SU-DHL-6 (cell line): ENCODE measurements around the gene P3H2.

Experiments used
- H2AFZ ChIP-seq: fragments of 200-600 bp; sonication (generic); 2 replicates; pipeline ENCODE4 v1.6.1; 2014; ENCODE audit warnings: low read depth, mild to moderate bottlenecking, moderate library complexity, mixed read lengths, antibody characterized with exemption, low read length; ENCODE audit not compliant: severe bottlenecking
- H3F3A ChIP-seq: fragments of 200-600 bp; shearing (Covaris generic); 2 replicates; pipeline ENCODE4 v1.6.0; 2016; ENCODE audit warnings: antibody characterized with exemption, mild to moderate bottlenecking; ENCODE audit not compliant: insufficient read depth
- H3K27ac ChIP-seq: fragments of 200-600 bp; sonication (generic); 2 replicates; pipeline ENCODE4 v1.5.1; 2016; ENCODE audit warnings: low read depth, mild to moderate bottlenecking, low read length, moderate library complexity, mixed read lengths
- H3K27me3 ChIP-seq: fragments of 200-600 bp; sonication (generic), shearing (Covaris generic); 2 replicates; pipeline ENCODE4 v1.6.0; 2014; ENCODE audit warnings: mild to moderate bottlenecking, low read length
- H3K36me3 ChIP-seq: fragments of 200-600 bp; sonication (generic); 2 replicates; pipeline ENCODE4 v1.6.1; 2014; ENCODE audit warnings: mild to moderate bottlenecking, low read length, mixed read lengths
- H3K4me2 ChIP-seq: fragments of 300-600, 200-600 bp; shearing (Covaris generic), sonication (generic); 2 replicates; pipeline ENCODE4 v1.6.0; 2014; ENCODE audit warnings: low read length, low read depth, mild to moderate bottlenecking; ENCODE audit not compliant: poor library complexity, severe bottlenecking
- H3K4me3 ChIP-seq: fragments of 200-600 bp; sonication (generic); 2 replicates; pipeline ENCODE4 v1.5.1; 2014; ENCODE audit warnings: antibody characterized with exemption, low read length, mild to moderate bottlenecking, mixed read lengths; ENCODE audit not compliant: insufficient read depth, poor library complexity, severe bottlenecking
- H3K79me2 ChIP-seq: fragments of 200-600 bp; sonication (generic); 2 replicates; pipeline ENCODE4 v1.6.1; 2014; ENCODE audit warnings: mild to moderate bottlenecking, low read length, moderate library complexity; ENCODE audit not compliant: insufficient read depth
- H3K9ac ChIP-seq: fragments of 200-600 bp; sonication (generic); 2 replicates; pipeline ENCODE4 v1.7.0; 2014; ENCODE audit warnings: mild to moderate bottlenecking, low read length
- H3K9me2 ChIP-seq: fragments of 200-600 bp; sonication (generic); replicated peaks from 2 replicates; pipeline ENCODE4 v1.6.1; 2014; ENCODE audit warnings: low read length; ENCODE audit not compliant: insufficient read depth
- H3K9me3 ChIP-seq: fragments of 200-600 bp; sonication (generic); 2 replicates; pipeline ENCODE4 v1.6.1; 2014; ENCODE audit warnings: low read length, mixed read lengths; ENCODE audit not compliant: insufficient read depth
- H4K20me1 ChIP-seq: fragments of 200-600 bp; sonication (generic); 2 replicates; pipeline ENCODE4 v1.6.1; 2014; ENCODE audit warnings: low read depth, mild to moderate bottlenecking, antibody characterized with exemption, low read length, moderate library complexity, mixed read lengths
- EZH2phosphoT487 ChIP-seq: fragments of 200-600 bp; sonication (generic), shearing (Covaris generic); conservative IDR thresholded peaks from 2 replicates; pipeline ENCODE4 v1.6.1; 2018; ENCODE audit warnings: mild to moderate bottlenecking, antibody characterized with exemption, low read length, moderate library complexity, mixed read lengths
- TF ChIP-seq, protein P1 (sequence below): fragments of 200-600 bp; sonication (generic); IDR thresholded peaks from one replicate; pipeline ENCODE4 v1.5.1; 2017; ENCODE audit warnings: antibody characterized with exemption, mild to moderate bottlenecking, low read length, moderate library complexity; ENCODE audit not compliant: insufficient read depth, poor library complexity, severe bottlenecking

The P3H2 gene

DNA sequence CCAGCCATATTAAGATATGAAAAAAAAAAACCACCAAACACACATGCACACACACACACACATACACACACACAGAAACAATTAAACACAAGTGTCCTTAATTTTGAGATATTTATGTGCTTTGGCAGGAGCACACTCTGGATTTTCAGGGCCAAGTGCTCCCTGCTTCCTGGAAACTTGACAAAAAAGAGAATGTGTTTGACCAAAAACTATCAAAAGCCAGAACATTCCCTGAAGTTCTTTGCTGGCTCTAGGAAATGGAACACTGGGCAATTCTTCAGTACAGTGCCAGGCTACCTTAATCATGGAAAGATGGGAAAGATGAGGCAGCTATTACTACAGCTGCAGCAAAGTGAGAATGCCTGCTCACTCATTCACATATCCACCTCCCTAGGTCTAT is 44.6 kb downstream of the P3H2 start:
- no peak for TF ChIP-seq EZH2phosphoT487
- TF ChIP-seq, protein P1, sequence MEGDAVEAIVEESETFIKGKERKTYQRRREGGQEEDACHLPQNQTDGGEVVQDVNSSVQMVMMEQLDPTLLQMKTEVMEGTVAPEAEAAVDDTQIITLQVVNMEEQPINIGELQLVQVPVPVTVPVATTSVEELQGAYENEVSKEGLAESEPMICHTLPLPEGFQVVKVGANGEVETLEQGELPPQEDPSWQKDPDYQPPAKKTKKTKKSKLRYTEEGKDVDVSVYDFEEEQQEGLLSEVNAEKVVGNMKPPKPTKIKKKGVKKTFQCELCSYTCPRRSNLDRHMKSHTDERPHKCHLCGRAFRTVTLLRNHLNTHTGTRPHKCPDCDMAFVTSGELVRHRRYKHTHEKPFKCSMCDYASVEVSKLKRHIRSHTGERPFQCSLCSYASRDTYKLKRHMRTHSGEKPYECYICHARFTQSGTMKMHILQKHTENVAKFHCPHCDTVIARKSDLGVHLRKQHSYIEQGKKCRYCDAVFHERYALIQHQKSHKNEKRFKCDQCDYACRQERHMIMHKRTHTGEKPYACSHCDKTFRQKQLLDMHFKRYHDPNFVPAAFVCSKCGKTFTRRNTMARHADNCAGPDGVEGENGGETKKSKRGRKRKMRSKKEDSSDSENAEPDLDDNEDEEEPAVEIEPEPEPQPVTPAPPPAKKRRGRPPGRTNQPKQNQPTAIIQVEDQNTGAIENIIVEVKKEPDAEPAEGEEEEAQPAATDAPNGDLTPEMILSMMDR = no peak
- Histone ChIP-seq H3K4me3 (no peak overlapping the region), H3K9me2 (no peaks in the 10 kb centered on the region), H2AFZ (no peak overlapping the region), H3K27ac (no peak overlapping the region), H3K79me2 (no peaks in the 10 kb centered on the region), H3K4me2 (no peak overlapping the region), H3K9ac (no peak overlapping the region), H3F3A (no peaks in the 10 kb centered on the region), H3K36me3 (no peaks in the 10 kb centered on the region), H3K9me3 (no peaks in the 10 kb centered on the region), H3K27me3 (no peaks in the 10 kb centered on the region), H4K20me1 (no peaks in the 10 kb centered on the region)

DNA sequence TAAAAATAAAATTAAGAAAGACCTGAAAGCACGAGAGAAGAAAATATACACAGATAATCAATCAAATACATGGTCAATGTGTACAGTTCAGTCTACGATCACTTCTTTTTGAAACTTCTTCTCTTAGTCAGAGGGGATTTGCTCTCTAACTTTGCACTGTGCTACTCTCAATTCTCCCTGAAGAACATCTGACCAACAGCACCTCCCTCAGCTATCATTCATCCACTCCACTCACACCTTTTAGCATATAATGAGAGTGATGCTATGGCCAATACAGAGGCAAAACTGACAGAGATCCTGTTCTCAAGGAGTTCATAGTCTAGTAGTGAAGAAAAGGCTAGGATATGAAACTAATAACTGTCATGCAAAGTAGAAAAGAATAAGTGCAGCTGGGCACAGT is 45.9 kb downstream of the P3H2 start:
- H3K4me3 ChIP-seq = no peak overlapping the region

DNA sequence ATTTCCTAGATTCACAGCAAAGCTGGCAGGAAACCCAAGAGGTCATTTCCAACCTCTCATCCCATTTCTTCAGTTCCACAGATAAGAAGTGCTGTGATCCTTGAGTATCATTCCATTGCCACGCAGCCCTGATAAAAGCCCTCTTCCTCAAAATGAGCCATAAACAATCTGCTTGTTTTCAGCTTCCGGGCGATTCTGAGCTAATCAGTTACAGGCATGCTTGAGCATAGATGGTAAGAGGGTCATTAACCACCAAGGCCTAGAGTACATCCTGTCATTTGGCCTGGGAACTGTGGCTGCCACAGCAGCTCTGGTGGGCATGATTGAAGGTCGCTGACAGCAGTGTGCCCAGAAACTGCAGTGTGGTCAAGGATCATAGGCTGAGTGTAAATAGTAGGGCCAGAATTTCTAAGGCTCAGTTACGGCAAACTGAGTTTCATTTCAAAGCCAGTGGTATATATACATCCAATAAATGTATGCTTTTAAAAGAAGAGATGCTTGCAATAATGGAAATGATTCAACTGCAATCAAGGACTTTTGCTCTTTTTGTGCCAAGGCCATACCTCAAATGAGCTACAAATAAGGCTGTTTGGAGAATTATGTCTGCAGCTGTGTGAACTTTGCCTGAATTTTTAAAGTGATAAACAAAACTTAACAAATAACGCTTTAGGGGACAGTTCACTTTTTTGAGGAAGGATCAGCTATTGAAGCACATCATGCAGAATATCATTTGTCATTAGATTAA is 47.3 kb downstream of the P3H2 start:
- Histone ChIP-seq H3F3A (no peaks in the 10 kb centered on the region), H3K9me2 (no peaks in the 10 kb centered on the region), H3K36me3 (no peaks in the 10 kb centered on the region), H3K9ac (no peak overlapping the region), H3K4me3 (no peak overlapping the region), H3K27ac (no peak overlapping the region), H3K4me2 (no peak overlapping the region), H2AFZ (no peak overlapping the region), H3K9me3 (no peaks in the 10 kb centered on the region), H3K79me2 (no peaks in the 10 kb centered on the region), H4K20me1 (no peaks in the 10 kb centered on the region), H3K27me3 (no peaks in the 10 kb centered on the region)
- TF ChIP-seq, protein P1 = no peak
- TF ChIP-seq EZH2phosphoT487 = no peak

More for the DNA sequence above, 45.9 kb downstream of the P3H2 start:
- no peaks in the 10 kb centered on the region for H3K36me3 ChIP-seq
- no peaks in the 10 kb centered on the region for H4K20me1 ChIP-seq
- H3K9me2 ChIP-seq = no peaks in the 10 kb centered on the region
- no peaks in the 10 kb centered on the region for H3F3A ChIP-seq
- no peak overlapping the region for H2AFZ ChIP-seq
- H3K9ac ChIP-seq = no peak overlapping the region
- H3K27ac ChIP-seq = no peak overlapping the region
- TF ChIP-seq, protein P1 = no peak
- no peak for TF ChIP-seq EZH2phosphoT487
- H3K79me2 ChIP-seq = no peaks in the 10 kb centered on the region
- H3K4me2 ChIP-seq = no peak overlapping the region
- no peaks in the 10 kb centered on the region for H3K9me3 ChIP-seq
- H3K27me3 ChIP-seq = no peaks in the 10 kb centered on the region
